Activated naive CD4-positive, alpha-beta T cell treated with anti-CD3 and anti-CD28 coated beads for 36 hours (primary cell): ENCODE data around the gene GPC2. TPM values are rescaled to one million over a fixed set of nuclear protein-coding genes. Genes with fewer than 3 reads are reported as not detected.
A peak's percentile ranks its signal among the peaks of the same experiment; 100 is the strongest.
"Not testable (repeated sequence)": the region's sequence is repeated elsewhere in the genome, so short reads cannot be mapped to it uniquely, and the experiment has no call there.

Experiments used
- CTCF ChIA-PET: fragments of 350-600 bp; sonication (Branson Sonifier 250); formaldehyde crosslinking; loops from one replicate; lab custom pipeline; 2021; ENCODE audit warnings: antibody characterized with exemption; lab: Charles Lee
- DNase-seq: peaks from one replicate; pipeline ENCODE4 v3.0.0-alpha.2; 2020
- H3K27ac Mint-ChIP-seq: one replicate; pipeline ENCODE4 v1.8.0; 2021; ENCODE audit warnings: mild to moderate bottlenecking, mixed read lengths
- H3K27me3 Mint-ChIP-seq: one replicate; pipeline ENCODE4 v1.8.0; 2021; ENCODE audit warnings: low read depth, mixed read lengths
- H3K36me3 Mint-ChIP-seq: one replicate; pipeline ENCODE4 v1.8.0; 2021; ENCODE audit warnings: low read depth, mixed read lengths
- H3K4me1 Mint-ChIP-seq: one replicate; pipeline ENCODE4 v1.8.0; 2021; ENCODE audit warnings: low read depth, mixed read lengths
- H3K4me3 Mint-ChIP-seq: one replicate; pipeline ENCODE4 v1.8.0; 2021; ENCODE audit warnings: mild to moderate bottlenecking, moderate library complexity, mixed read lengths
- H3K9me3 Mint-ChIP-seq: one replicate; pipeline ENCODE4 v1.8.0; 2021; ENCODE audit warnings: mixed read lengths
- intact Hi-C: fragments of 100-400 bp; cut with micrococcal nuclease; formaldehyde crosslinking; loops from one replicate; pipeline ENCODE4 v1.15.1; 2023
- total RNA-seq, 2 experiments: library from RNA; stranded (reverse); gene quantifications; one replicate each; pipeline ENCODE4 v1.2.3, GENCODE V29; 2021

GPC2 gene, protein sequence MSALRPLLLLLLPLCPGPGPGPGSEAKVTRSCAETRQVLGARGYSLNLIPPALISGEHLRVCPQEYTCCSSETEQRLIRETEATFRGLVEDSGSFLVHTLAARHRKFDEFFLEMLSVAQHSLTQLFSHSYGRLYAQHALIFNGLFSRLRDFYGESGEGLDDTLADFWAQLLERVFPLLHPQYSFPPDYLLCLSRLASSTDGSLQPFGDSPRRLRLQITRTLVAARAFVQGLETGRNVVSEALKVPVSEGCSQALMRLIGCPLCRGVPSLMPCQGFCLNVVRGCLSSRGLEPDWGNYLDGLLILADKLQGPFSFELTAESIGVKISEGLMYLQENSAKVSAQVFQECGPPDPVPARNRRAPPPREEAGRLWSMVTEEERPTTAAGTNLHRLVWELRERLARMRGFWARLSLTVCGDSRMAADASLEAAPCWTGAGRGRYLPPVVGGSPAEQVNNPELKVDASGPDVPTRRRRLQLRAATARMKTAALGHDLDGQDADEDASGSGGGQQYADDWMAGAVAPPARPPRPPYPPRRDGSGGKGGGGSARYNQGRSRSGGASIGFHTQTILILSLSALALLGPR
- total RNA-seq = 1 to 10 TPM; 7.6 to 9.5 TPM

DNA sequence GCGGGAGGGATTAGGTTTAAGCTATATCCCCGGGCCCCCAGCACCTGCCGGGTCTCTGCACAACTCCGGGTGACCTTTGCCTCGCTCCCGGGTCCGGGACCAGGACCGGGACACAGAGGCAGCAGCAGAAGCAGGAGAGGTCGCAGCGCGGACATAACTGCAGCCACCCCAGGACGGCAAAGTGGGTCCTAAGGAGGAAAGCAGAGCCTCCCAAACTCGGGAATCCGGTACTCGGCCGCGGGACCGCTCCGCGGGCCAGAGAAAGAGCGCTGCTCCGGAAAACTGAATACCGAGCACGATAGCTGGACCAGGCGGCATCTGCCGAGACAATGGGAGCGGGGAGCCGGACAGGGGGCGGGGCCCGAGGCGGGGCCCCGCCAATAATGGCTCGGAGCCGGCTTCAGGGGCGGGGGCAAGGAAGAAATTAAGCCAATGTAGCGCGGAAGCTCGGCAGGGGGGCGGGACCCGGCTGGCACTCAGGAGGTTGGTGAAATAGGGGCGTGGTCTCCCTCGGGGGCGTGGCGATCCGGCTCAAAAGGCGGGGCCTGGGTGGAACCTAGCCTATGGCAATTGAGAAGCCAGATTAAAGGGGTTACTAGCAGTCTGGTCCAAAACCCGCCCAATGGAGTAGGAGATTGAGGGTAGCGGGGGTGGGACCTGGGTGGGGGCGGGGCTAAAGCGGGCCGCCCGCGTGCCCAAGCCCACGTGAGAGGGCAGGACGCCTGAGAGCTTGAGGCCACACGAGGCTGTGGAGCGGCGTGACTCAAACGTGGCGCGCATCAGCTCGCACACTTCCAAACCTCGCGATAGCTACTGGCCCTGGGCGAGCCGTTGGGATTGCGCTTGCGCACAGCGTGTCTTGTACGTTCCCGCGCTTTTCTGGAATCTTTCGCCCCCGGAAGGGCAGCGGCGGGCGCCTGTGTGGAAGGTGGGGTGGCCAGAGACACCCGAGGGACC, at the start of gene GPC2, which contains the start of gene STAG3:
Gene GPC2 (minus strand): TSS at position 337 of the 957 bp plus-strand sequence. CDS start 182 bp downstream, at position 155.
Gene STAG3 (plus strand): TSS at position 874 of the 957 bp plus-strand sequence. CDS start 2,639 bp downstream, outside the sequence.
- intact Hi-C loops = loop anchor here (1.0 to 5.0 kb wide), 6 partner anchors 9 to 251 kb away; partner anchors contain the start of genes AP4M1, GAL3ST4, LAMTOR4 and MCM7
- Mint-ChIP-seq H3K4me1 (peaks cover 43% of the 10 kb centered on the region), H3K27me3 (no peaks in the 10 kb centered on the region), H3K9me3 (no peaks in the 10 kb centered on the region), H3K4me3 (peak within 1 kb of the TSS; percentile 80), H3K36me3 (peaks cover 2% of the 10 kb centered on the region), H3K27ac (peak within 1 kb of the TSS; percentile 30)
- CTCF ChIA-PET = interaction anchor here (0.6 to 4.3 kb wide), 5 partner anchors 11 to 160 kb away, joined by 3 to 30 read pairs (median 4); no protein-coding TSS in a partner anchor
- DNase-seq = peak; percentile 99

DNA sequence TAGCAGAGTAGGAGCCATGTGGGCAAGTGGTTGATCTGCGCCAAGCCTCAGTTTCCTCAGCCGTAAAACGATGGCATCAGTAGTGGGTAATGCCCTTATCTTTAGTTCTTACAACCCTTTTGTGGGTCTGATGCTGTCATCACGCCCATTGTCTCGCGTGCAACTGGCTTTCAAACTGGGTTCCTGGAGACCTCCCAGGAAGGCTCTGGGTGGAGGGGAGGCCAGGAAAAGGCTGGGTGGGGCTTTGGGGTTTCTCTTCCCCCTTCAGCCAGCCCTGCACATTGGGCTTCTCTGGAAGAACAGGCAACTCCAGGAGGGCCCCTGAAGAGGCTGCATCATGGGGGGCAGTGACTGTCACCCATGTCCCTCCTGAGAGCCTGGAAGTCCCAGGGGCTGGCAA, 47.7 kb upstream of the GPC2 start:
- H3K4me3 Mint-ChIP-seq = peak overlapping the region; percentile 9
- peaks cover 41% of the 10 kb centered on the region for H3K4me1 Mint-ChIP-seq
- peaks cover 51% of the 10 kb centered on the region for H3K36me3 Mint-ChIP-seq
- DNase-seq, CTCF ChIA-PET, H3K27me3 Mint-ChIP-seq, H3K9me3 Mint-ChIP-seq: not testable (repeated sequence)
- intact Hi-C loops = loop anchor here (5.0 kb wide), 1 partner anchor 47 kb away; no protein-coding TSS in a partner anchor
- H3K27ac Mint-ChIP-seq = peak overlapping the region; percentile 98

DNA sequence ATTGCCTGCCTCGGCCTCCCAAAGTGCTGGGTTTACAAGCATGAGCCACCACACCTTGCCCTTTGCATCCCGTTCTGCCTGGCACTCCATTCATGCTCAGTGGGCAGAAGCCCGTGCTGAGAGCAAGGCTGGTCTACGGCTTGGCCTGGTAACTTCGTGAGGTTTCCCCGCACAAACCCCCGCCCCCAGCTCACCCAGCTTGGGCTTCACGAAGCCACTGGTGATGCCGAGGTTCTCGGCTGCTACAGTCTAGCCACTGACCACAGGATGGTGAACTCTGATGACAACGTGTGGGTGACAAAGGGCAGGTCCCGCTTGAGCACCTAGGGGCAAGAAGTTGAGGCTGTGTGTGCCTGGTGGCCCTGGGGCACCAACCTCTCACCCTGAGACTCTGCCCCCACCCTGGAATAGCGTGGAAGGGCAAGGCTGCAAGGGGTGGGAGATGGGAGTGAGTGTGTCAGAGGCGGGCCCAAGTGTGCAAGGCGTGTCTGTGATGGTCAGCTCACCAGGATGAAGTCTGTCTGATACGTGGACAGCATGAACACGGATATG, 46.3 kb upstream of the GPC2 start:
- peak overlapping the region; percentile 98 for H3K27ac Mint-ChIP-seq
- DNase-seq, CTCF ChIA-PET, H3K9me3 Mint-ChIP-seq, H3K27me3 Mint-ChIP-seq: not testable (repeated sequence)
- H3K4me3 Mint-ChIP-seq = peak overlapping the region; percentile 97
- intact Hi-C loops = loop anchor here (5.0 kb wide), 1 partner anchor 49 kb away; no protein-coding TSS in a partner anchor
- peaks cover 59% of the 10 kb centered on the region for H3K36me3 Mint-ChIP-seq
- peaks cover 46% of the 10 kb centered on the region for H3K4me1 Mint-ChIP-seq

DNA sequence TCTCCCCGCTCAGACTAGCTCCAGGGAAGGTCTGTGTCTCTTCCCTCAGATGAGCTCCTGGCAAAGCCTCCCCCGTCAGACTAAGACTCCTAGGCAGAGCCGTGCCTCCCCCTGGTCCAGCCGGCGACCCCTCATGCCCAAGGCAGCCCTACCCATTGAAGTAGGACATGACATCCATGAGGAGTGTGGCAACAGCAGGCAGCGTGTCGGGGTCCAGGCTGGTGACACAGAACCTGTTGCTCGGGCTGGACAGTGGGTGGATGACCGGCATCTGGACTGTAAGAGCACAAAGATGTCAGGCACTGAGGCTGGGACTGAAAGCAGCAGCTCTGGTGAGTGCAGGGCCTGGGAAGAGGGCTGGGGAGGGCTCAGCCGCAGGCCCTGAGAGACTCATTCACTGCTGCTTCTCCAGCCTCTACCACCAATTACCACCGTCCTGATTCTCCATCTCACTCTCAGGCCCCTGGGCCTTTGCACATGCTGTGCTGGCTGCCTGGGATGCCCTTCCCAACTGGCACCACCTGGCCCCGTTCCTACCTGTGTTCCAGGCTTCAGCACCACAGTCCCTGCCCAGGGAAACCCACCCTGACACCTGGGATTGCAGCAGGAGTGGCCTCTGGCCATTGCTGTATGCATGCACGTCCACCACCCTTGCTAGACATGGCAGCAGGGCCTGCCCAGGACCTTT, 45.4 kb upstream of the GPC2 start:
- intact Hi-C loops = loop anchor here (5.0 kb wide), 1 partner anchor 50 kb away; no protein-coding TSS in a partner anchor

DNA sequence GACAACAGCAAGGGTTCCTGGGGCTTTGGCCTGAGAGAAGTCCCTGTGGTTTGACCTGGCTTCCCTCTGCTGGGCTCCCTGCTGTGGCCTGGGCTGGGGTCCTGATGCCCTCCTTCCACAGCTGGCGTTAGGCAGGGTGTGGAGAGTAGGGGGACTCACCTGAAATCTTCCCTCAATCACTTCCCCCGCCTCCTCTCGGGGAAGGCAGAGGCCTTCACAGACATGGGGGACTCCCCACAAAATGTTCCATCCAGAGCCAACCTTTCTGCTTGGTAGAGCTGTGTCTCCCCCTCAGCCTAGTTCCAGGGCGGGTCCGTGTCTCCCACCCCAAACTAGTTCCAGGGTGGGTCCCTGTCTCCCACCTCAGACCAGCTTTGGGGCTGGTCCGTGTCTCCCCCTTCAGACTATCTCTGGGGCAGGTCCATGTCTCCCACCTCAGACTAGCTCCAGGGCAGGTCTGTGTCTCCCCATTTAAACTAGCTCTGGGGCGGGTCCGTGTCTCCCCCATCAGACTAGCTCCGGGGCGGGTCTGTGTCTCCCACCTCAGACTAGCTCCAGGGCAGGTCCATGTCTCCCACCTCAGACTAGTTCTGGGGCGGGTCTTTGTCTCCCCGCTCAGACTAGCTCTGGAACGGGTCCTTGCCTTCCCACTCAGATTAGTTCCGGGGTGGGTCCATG, 44.7 kb upstream of the GPC2 start:
- peak; percentile 70 for DNase-seq
- CTCF ChIA-PET = interaction anchor here (0.6 to 2.2 kb wide), 12 partner anchors 9 to 186 kb away, joined by 3 to 11 read pairs (median 3); partner anchors contain the start of genes GPC2 and STAG3
- H3K9me3 Mint-ChIP-seq = no peaks in the 10 kb centered on the region
- H3K36me3 Mint-ChIP-seq = peaks cover 58% of the 10 kb centered on the region
- H3K4me1 Mint-ChIP-seq = peaks cover 53% of the 10 kb centered on the region
- peak overlapping the region; percentile 98 for H3K27ac Mint-ChIP-seq
- intact Hi-C loops = loop anchor here (1.0 to 5.0 kb wide), 10 partner anchors 13 to 207 kb away; partner anchors contain the start of genes AP4M1, LAMTOR4, MCM7 and MEPCE
- no peaks in the 10 kb centered on the region for H3K27me3 Mint-ChIP-seq
- peak overlapping the region; percentile 97 for H3K4me3 Mint-ChIP-seq

More for the DNA sequence above, 45.4 kb upstream of the GPC2 start:
- Mint-ChIP-seq H3K27me3 (no peaks in the 10 kb centered on the region), H3K36me3 (peaks cover 58% of the 10 kb centered on the region), H3K9me3 (no peaks in the 10 kb centered on the region), H3K4me3 (peak overlapping the region; percentile 97), H3K27ac (peak overlapping the region; percentile 98), H3K4me1 (peaks cover 47% of the 10 kb centered on the region)
- no peak for DNase-seq
- CTCF ChIA-PET = interaction anchor here (0.6 to 2.2 kb wide), 8 partner anchors 9 to 185 kb away, joined by 3 to 11 read pairs (median 3); partner anchors contain the start of genes GPC2 and STAG3

DNA sequence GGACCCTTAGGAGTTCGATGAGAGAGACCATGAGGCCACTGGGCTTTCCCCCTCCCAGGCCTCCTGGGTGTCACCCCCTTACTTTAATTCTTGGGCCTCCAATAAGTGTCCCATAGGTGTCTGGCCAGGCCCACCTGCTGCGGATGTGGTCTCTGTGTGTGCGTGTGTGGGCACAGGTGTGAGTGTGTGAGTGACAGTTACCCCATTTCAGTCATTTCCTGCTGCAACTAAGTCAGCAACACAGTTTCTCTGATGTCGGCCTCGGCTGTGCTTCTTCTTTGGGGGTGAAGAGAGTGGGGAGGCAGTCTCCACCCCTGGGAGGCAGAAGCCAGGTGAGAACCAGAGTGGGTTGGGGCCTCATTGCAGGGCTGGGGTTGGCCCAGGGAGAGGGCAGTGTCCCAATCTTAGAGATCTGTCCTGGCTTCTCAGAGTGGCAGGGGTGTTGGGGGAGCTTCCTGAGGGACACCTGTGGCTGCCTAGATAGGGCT, 44.1 kb upstream of the GPC2 start:
- CTCF ChIA-PET = interaction anchor here (0.5 to 2.2 kb wide), 9 partner anchors 11 to 286 kb away, joined by 3 to 11 read pairs (median 4); no protein-coding TSS in a partner anchor
- intact Hi-C loops = loop anchor here (1.0 to 5.0 kb wide), 10 partner anchors 12 to 208 kb away; partner anchors contain the start of genes AP4M1, LAMTOR4, MCM7 and MEPCE
- peaks cover 57% of the 10 kb centered on the region for H3K4me1 Mint-ChIP-seq

DNA sequence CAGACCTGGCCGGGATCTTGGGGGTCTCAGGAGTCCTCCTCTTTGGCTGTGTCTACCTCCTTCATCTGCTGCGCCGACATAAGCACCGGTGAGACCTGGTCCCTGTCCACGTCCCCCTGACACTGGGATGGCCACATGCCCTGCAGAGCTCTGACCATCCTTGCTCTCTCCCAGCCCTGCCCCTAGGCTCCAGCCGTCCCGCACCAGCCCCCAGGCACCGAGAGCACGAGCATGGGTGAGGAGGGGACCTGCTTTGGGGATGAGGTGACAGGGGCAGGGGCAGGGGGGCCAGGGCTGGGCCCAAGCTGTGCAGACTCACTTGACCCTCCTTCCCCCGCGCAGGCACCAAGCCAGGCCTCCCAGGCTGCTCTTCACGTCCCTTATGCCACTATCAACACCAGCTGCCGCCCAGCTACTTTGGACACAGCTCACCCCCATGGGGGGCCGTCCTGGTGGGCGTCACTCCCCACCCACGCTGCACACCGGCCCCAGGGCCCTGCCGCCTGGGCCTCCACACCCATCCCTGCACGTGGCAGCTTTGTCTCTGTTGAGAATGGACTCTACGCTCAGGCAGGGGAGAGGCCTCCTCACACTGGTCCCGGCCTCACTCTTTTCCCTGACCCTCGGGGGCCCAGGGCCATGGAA, 43.5 kb upstream of the GPC2 start:
- intact Hi-C loops = loop anchor here (1.0 to 5.0 kb wide), 10 partner anchors 11 to 209 kb away; partner anchors contain the start of genes AP4M1, LAMTOR4, MCM7 and MEPCE
- H3K9me3 Mint-ChIP-seq = no peaks in the 10 kb centered on the region
- H3K27ac Mint-ChIP-seq = peak overlapping the region; percentile 98
- DNase-seq = no peak
- H3K27me3 Mint-ChIP-seq = no peaks in the 10 kb centered on the region
- CTCF ChIA-PET = interaction anchor here (0.5 to 2.2 kb wide), 5 partner anchors 31 to 285 kb away, joined by 3 to 11 read pairs (median 4); no protein-coding TSS in a partner anchor
- peak overlapping the region; percentile 97 for H3K4me3 Mint-ChIP-seq
- peaks cover 56% of the 10 kb centered on the region for H3K36me3 Mint-ChIP-seq
- H3K4me1 Mint-ChIP-seq = peaks cover 57% of the 10 kb centered on the region

More for the DNA sequence above, 44.1 kb upstream of the GPC2 start:
- peak overlapping the region; percentile 98 for H3K27ac Mint-ChIP-seq
- peak; percentile 93 for DNase-seq
- peak overlapping the region; percentile 97 for H3K4me3 Mint-ChIP-seq
- no peaks in the 10 kb centered on the region for H3K9me3 Mint-ChIP-seq
- H3K27me3 Mint-ChIP-seq = no peaks in the 10 kb centered on the region
- H3K36me3 Mint-ChIP-seq = peaks cover 57% of the 10 kb centered on the region

DNA sequence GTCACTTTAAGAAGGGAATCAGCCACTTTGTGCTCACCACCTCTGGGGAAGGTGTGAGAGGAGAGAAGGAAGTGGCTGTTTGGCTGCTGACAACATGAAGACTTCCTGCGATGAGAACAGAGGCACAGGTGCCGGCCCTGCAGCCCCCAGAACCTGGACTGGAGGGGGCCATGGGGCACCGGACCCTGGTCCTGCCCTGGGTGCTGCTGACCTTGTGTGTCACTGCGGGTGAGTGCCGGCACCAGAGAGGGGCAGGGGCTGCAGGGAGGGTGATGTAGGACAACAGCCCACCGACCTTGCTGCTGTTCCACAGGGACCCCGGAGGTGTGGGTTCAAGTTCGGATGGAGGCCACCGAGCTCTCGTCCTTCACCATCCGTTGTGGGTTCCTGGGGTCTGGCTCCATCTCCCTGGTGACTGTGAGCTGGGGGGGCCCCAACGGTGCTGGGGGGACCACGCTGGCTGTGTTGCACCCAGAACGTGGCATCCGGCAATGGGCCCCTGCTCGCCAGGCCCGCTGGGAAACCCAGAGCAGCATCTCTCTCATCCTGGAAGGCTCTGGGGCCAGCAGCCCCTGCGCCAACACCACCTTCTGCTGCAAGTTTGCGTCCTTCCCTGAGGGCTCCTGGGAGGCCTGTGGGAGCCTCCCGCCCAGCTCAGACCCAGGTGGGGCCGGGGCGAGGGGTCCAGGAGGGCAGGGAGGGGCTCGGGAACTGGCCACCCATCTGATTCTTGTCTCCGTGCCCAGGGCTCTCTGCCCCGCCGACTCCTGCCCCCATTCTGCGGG, 42.8 kb upstream of the GPC2 start, which contains the start of gene PVRIG:
Gene PVRIG (plus strand): TSS at position 149 of the 785 bp plus-strand sequence. CDS start 22 bp downstream, at position 171.
- intact Hi-C loops = loop anchor here (5.0 to 10.0 kb wide), 2 partner anchors 52 to 305 kb away; partner anchors contain the start of gene TRIM4
- H3K36me3 Mint-ChIP-seq = peaks cover 56% of the 10 kb centered on the region
- peak within 1 kb of the TSS; percentile 98 for H3K27ac Mint-ChIP-seq
- not testable (repeated sequence) for H3K9me3 Mint-ChIP-seq, H3K27me3 Mint-ChIP-seq
- H3K4me3 Mint-ChIP-seq = peak within 1 kb of the TSS; percentile 97
- CTCF ChIA-PET = interaction anchor here (1.7 to 3.9 kb wide), 3 partner anchors 30 to 87 kb away, joined by 3 to 41 read pairs (median 4); no protein-coding TSS in a partner anchor
- peaks cover 64% of the 10 kb centered on the region for H3K4me1 Mint-ChIP-seq
- peak; percentile 75 for DNase-seq
